NCI-H2081 (cell line): Measurements from ENCODE around the gene CRB3.

Source experiments
- DNase-seq, 2 experiments: peaks; one replicate each; lab custom pipeline; 2025; lab: John Stamatoyannopoulos, UW

The CRB3 gene

DNA sequence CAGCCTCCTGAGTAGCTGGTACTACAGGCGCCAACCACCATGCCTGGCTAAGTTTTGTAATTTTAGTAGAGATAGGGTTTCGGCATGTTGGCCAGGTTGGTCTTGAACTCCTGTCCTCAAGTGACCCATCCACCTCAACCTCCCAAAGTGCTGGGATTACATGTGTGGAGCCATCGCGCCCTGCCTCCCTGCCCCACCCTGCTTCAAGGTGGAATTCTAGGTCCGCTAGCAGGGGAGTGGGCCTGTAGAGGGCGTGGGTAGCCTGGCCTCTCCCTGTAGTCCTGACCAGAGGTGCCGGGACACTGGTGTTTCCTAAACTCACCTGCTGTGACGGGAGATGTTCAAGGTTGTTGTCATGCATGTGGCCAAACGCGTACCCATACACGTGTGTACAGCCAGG is 30.9 kb upstream of the CRB3 start:
- no peak for DNase-seq

DNA sequence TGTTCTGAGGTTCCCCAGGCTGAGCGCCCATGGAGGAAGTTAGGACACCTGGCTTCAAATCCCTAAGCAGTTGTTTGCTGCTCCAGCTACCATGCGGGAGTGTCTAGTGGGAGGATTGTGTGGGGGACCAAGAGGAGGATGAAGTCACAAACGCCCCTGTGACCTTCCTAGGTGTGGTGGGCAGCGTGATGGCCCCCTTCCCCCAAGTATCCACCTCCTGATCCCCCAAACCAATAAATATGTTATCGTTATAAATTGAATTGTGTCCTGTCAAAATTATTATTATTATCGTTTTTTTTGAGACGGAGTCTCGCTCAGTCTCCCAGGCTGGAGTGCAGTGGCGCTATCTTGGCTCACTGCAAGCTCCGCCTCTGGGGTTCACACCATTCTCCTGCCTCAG is 30.4 kb upstream of the CRB3 start, which contains the start of gene SLC25A41:
TSS of gene SLC25A41 (minus strand) at position 101 of the 400 bp plus-strand sequence. CDS start at position 31, 70 bp downstream.
- DNase-seq, result no peak

DNA sequence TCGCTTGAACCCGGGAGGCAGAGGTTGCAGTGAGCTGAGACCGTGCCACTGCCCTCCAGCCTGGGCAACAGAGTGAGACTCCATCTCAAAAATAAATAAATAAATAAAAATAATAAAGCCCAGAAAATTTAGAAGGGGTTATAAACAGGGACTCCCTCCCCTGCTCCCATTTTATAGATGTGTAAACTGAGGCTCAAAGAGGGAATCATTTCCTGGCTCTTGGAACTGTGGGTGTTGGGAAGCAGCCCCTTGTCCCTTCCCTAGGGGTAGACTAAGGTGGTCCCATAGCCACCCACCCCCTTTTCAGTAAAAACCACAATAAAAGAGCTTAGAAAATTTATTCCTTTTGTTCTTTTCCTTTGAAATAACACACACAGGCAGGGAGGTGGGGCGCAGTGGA is 24.3 kb upstream of the CRB3 start:
- no peak for DNase-seq

DNA sequence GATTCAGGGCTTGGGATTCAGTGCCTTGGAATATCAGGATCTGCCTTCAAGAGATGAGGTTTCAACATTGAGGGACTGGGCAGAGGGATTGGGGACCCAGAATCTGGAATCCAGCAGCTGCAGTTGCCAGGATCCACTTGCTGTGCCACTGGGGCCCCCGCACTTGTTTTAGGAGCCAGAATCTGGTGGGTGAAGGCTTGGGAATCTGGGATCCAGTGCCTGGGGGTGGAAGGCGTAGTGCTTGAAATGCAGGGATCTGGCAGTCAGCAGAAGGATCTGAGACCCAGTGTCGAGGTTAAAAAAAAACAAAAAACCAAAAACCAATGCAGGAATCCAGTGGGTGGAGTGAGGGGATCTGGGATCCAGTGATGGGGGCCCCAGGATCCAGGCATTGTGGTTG is 23.2 kb upstream of the CRB3 start:
- no peak for DNase-seq

DNA sequence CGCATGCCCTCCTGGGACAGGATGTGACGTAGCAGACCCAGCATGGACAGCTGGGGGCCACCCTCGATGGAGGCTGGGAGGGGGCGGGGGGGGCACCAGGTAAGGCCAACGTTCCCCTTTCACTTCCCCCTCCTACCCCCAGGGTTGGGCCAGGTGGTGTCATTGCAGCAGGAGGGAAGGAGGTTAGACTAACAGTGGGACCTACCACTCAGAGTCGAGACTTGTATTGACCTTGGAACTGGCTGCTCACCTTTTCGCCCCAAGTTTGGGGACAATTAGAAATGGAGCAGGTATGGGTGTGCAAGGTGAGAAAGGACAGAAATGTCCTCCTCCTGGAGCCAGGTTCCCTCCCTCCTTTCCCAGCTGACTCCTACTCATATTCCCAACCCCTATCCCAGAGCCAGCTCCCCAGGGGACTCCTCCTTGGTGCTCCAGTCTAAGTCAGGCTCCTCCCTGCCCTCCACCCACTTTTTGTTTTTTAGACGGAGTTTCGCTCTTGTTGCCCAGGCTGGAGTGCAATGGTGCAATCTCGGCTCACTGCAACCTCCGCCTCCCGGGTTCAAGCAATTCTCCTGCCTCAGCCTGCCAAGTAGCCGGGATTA is 21.9 kb upstream of the CRB3 start:
- DNase-seq, result no peak

DNA sequence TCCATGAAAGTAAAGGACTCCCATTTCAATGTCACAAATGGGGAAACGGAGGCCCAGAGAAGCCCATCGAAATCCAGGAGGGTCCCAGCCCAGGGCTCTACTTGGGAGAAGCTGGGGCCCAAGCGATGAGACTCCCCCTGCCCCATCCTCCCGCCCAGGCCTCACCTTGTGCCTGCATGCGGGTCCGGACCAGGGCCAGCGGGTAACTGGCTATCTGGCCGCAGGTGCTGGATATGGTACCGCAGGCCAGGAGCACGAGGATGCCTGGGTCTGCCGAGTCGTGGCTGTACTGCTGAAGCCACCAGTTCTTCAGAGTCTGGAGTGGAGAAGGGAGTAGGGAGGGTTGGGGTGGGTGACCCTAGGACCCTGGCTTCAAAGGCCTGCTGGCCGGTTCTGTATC is 20.1 kb upstream of the CRB3 start:
- no peak for DNase-seq

DNA sequence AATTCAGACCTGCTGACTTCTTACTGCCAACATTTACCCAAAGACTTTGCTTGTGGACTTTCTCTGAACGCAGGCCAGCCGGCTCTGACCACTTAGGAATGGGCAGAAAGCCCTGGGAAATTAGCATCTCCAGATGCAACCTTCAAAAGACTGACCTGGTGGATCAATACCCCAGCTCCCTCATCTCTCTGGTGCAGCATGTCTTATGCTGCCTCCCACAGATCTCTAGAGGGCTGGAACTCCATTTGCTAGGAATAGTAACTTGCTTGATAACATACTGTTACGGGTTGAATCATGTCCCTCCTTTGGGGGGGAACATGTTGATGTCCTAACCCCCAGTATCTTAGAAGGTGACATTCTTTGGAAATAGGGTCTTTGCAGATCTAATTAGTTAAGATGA is 17.6 kb upstream of the CRB3 start:
- no peak for DNase-seq

DNA sequence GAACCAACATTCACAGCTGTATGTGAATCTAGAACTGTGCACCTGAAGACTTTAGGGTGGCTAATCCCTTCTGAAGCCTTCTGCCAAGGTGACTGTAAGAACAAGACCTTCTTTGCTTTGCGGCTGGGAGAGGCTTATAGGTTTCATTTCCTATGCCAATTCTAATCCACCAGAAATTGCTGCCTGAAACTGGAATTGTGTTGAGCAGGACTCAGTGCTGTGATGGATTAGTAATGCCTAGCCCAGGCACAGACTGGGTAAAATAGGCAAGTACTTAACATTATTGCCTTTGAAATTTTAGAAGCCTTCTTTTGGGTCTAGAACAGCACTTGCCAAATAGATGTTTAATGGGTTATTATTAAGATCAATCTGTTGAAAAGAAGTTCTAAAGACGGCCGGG is 16.0 kb upstream of the CRB3 start:
- no peak for DNase-seq

DNA sequence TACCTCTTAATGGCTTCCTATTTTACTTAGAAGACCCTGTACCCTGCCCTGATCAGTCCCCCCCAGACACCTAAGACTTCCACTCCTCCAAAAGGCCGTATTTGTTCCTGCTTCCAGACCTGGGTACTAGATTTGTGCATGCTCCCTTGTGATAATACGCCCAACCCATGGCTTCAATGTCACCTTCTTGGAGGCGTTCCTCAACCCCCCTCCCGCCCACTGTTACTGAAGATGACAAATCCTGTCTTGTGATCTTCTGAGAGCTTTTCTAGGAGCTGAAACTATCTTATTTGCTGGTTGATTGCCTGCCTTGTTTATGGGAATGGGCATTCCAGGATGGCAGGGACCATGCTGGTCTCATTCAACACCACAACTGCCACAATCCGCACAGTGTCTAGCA is 13.9 kb upstream of the CRB3 start:
- DNase-seq, result no peak

DNA sequence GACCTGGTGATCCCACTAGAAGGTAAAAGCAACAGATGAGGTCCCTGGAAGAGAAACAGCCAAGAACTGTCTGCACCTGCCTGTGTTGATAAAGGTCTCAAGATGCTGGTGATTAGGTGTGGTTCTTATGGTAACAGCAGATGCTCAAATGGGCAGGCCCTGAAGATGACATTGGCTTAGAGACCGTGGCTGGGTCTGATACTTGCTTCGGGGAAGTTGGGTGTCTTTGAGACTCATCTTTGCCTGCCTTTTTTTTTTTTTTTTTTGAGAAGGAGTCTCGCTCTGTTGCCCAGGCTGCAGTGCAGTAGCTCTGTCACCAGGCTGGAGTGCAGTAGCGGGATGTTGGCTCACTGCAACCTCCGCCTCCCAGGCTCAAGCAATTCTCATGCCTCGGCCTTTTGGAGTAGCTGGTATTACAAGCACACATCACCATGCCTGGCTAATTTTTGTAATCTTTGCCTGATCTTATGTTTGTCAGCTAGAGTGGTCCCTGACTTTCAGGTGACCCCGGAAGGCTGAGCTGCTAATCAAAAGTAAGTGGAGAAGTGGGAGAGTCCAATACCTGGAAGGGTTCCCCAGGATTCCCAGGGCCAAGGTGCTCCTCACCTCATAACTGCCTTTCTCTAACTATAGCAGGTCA is 12.4 kb upstream of the CRB3 start:
- DNase-seq, result no peak

DNA sequence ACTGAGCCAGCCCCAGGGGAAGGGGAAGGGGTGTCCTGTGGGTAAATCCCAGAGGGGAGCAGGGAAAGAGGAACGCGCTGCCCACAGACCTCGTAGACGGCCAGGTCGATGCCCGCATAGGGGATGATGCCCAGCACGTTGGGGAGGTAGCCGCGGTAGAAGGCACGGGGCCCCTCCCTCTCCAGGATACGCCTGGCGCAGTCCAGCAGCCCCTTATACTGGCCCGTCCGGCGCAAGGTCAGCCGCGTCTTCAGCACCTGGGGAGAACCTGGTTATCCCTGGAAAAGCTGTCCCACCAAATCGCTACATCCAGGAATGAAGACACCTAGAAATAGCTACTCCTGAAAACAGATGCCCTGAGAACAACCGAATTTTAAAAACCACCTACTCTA is 11.9 kb upstream of the CRB3 start:
- DNase-seq, result no peak

DNA sequence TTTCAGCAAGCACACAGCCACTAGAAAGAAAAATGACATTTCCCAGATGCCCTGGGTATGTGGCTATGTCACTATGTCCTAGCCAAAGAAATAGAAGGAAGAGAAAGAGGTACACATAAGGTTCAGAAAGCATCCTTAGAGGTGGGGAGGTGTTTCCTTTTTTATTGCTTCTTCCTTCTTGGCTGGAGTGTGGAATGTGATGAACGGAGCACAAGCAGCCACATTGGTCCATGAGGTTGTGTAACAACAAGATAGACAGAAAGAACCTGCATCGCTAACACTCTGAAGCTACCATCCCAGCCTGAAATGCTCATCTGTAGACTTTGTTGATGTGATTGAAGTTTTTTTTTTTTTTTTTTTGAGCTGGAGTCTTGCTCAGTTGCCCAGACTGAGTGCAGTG is 11.2 kb upstream of the CRB3 start:
- no peak for DNase-seq

DNA sequence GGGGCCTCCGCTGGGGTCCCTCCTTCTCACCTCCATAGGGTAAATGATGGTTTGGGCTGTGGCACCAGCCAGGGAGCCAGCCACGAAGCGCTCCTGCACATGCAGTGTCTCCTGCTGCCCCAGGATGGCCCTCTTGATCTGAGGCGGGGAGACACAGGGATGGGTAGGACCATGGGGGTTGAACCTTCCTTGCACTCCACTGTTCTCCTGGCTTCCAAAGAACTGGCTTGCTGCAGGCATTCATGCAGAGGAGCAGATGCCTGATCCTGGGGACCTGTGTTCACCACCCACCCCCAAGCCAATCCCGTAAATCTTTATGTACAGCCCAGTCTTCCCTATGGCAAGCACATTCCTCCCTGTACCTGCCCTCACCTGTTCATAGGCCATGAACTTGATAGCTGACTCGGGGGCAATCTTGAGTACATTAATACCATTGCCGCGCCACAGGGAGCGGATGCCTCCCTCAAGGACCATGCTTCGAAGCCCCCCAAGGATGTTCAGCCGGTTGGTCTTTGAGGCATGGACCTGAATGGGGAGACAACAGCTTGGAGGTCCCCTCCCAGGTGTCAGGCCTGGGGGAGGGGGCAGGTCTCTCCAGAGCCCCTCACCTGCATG is 10.0 kb upstream of the CRB3 start:
- DNase-seq, result no peak

DNA sequence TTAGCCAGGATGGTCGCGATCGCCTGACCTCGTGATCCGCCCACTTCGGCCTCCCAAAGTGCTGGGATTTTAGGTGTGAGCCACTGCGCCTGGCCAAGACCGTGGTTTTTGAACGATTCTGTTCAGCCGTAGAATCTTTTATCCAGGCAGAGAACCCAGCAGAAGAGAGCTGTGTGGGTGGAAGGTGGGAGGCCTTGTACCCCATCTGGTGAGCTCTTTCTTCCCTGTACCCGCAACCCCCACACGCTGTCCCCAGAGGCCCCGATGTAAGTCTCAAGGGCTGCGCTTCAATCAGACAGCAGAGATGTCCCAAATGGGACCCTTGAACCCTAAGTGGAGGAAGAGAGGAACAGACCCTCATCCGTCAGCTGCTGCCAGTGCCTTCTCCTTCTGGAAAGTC is 8.1 kb upstream of the CRB3 start:
- no peak for DNase-seq

DNA sequence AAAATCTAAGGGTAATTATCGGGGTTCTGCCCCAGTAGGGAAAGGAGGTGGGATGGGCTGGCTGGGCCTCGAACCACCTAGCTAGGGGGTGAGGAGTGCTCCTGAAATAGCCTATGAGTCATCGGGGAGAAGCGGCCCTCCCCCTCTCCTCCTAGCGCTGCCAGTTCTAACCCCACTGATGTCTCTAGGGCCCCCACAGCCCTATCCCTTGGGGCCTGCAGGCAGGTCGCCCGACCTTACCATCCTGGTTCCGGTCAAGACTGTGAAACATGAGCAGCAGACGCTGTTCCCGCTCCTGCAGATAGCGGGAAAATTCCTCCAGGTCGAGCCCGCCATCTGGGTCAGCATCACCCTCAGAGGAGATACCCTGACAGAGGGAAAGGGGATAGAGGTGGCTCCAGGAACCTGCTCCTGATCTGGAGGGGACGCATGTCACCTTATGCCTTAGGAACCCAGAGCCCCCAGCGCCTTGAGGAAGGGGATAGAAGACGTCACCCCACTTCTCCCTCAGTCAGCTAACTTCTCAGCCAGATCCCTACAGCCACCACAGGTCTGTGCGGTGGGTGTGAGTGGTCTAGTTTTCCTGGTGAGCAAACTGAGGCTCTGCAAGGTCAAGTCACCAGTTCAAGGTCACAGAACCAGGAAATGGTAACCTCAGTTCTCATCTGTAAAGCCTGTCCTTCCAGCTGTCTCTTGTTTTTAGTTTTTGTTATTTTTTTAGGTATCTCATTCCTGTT is 5.9 kb upstream of the CRB3 start:
- DNase-seq, result no peak

DNA sequence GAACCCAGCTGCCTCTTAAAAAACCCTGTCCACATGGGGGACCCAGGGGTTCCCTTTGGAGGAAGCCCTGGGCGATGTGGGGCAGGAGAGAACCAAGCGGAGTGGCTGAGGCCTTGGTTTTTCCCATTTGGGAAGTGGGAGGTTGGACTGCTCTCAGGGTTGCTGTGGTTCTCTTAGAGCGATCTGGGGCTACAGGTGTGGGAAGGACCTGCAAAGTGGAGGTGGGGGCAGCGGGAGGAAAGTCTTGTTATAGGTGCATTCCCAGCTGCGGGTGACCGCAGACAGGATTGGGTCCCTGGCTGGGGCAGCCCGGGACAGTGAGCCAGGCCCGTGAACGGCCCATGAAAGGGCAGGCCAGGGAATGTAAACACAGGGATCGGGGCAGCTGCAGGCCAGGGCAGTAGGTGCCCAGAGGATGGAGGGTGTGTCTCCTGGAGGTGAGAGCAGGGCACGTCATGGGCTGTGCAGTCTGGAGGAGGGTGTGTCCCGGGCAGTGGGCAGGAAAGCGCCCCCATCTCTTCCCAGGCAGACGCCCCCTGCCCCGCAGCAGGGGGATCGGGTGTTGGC is 5.3 kb upstream of the CRB3 start:
- DNase-seq, result no peak

DNA sequence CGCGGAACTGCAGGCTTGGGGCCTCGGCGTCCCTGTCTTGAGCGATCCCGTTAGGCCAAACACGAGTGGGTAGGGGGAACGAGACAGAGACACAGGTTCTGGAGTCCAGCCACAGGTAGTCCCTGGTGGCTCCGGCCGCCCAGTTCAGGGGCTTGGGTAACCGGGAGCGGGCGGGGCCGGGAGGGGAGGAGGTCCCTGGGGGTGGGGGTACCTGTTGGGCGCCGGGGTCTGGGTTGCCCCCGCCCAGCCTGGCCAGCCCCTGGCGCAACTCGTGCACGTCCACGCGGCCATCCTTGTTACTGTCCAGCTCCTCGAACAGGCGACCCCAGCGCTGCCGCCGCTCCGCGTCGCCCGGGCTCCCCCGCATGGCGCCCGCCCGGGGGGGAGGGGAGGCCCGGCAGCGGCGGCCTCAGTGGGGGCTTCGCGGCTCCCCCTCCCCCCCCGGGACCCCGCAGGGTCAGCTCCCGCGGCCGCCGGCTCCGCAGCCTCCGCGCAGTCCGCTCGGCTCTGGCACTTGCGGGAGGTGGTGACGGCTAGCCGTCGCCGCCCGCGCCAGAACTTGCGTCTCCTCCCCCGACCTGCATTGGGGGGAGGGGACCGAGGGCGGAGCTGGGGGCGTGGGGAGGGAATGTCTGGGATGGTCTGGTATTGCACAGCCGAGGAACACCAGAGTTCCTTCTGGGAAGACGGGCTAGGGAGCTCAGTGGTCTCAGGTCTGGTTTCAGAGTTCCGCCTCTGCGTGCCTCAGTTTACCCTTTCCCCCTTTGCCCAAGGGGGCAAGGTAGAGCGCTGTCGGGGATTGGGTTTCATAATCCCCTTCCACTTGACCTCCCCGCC is 4.6 kb upstream of the CRB3 start, which contains the start of gene SLC25A23:
TSS of gene SLC25A23 (minus strand) at position 531 of the 837 bp plus-strand sequence. CDS start at position 367, 164 bp downstream.
- DNase-seq, result peak; percentile 60 to 69

DNA sequence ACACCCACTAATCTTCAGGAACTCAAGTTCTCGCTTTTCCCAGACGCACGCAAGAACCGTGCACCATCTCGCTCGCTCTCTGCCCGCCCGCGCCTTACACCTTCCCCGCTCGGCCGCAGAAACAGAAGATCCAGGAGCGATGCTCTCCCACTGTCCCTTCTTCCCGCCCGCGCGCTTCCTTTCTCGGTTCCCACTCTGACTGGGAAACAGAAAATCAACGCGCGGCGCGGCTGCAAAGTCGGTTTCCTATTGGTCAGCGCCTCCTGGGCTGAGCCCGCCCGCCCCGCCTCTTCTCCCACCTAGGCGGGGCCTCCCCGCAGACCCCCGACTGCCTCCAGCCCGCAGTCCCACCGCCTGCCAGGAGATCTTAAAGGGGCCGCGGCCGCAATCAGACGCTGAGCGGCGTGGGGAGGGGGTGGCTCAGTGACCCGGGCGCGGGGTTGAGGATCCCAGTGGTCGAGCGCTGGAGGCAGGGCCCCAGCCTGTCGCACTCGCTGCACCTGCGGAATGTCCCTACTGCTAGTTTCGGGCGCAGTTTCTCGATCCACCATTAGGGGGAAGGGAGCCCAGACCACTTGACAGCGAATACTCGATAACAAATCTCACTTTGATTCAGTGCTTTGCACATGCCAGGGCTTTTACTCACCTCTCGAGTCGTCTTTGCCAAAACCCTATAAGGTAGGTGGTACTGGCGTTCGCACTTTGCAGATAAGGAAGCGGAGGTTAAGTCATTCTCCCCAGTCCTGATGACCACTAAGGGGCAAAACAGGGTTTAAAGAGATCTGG is 3.8 kb upstream of the CRB3 start:
- DNase-seq, result peak; percentile 94 to 98

DNA sequence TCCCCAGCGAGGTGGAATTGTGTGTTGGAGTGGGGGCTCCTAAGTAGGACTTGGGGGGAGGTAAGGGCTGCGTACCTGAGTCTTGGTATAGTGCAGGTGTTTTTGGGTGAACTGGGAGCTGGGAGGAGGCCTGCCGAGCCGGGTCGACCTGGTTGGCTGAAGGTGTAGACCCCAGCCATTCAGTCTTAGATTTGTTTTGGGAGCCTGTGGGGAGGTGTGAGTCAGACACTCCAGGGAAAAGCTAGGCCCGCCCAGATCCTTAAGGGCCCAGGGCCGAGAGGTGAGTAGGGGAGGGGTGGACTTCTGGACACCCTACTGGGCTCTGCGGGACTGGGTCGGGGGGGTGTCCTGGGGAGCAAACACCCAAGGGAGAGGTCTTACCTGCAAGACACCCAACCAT is 935 bp downstream of the CRB3 start:
- no peak for DNase-seq

DNA sequence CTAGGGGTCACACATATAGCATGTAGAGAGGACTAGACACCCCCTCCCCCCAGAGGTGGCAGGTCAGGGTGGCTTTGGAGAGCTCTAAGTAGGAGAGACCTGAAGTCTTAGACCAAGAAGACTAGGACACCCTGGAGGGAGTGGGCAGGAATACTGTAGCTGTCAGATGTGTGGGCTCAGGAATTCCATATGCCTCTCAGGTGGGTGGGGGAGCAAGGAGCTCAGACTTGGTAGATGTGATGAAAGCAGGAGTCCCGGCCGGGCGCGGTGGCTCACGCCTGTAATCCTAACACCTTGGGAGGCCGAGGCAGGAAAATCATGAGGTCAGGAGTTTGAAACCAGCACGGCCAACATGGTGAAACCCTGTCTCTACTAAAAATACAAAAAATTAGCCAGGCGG is 1.6 kb downstream of the CRB3 start:
- no peak for DNase-seq
